ENCODE measurements around the gene LMTK3. TPM values are rescaled to one million over a fixed set of nuclear protein-coding genes. Genes with fewer than 3 reads are reported as not detected.
A peak's percentile ranks its signal among the peaks of the same experiment; 100 is the strongest.

LMTK3 gene
- total and polyA plus RNA-seq, 2 of the 13 experiments (the other 11 are each of a cell fraction or from before 2014, with no cell fraction given) = 0.18 to 0.29 TPM

DNA sequence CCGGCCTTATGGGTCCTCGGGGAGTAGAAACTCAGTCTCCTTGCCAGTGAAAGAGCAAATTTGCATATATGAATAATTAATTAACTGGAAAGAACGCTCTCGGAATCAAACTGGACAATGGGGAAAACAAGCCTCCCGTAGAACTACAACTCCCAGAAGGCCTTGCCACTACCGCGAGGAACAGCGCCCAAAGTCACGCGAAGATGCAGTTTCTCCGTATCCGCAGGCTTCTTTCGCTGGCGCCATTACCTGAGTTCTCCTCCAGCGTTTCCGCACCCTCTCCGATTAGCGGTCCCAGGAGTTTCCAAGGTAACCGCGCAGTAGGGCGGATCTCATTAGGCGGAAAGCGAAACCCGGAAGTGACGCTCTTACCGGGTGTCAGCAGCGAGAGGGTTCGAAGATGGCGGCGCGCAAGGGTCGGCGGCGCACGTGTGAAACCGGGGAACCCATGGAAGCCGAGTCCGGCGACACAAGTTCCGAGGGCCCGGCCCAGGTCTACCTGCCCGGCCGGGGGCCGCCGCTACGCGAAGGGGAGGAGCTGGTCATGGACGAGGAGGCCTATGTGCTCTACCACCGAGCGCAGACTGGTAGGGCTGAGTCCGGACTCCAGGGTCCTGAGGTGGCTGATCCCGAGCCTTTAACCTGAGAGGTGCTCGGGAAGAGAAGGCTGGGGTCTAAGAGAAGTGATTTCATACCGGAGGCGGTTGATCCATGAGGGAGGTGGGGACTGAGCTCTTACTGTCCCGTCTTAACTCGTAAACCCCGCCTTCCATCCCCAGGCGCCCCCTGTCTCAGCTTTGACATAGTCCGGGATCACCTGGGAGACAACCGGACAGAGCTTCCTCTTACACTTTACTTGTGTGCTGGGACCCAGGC is 65.8 kb downstream of the LMTK3 start, which contains the start of gene GRWD1 (continued):
- TF ChIP-seq KLF13 (CRISPR knock-in tag; IDR thresholded peaks at IDR 0.05) (0 out of 2 replicates have a peak, but pooled peaks have one; percentile 61), BHLHE40 (IDR thresholded peaks at IDR 0.05; ENCODE audit: low read length) (peak; percentile 71), PRPF4 (IDR thresholded peaks at IDR 0.05; ENCODE audit: low read depth, low read length, poor library complexity, severe bottlenecking) (no peak), HOXA3 (CRISPR knock-in tag; IDR thresholded peaks at IDR 0.05) (peak; percentile 95), NR1H2 (CRISPR knock-in tag; IDR thresholded peaks at IDR 0.05; ENCODE audit: borderline replicate concordance, low read depth) (no peak), NAIF1 (CRISPR knock-in tag; IDR thresholded peaks at IDR 0.05; ENCODE audit: borderline replicate concordance) (peak; percentile 95), ZNF607 (CRISPR knock-in tag; IDR thresholded peaks at IDR 0.05; ENCODE audit: borderline replicate concordance) (peak; percentile 77; the same call in 1 of the 2 replicates), SAP130 (CRISPR knock-in tag; IDR thresholded peaks at IDR 0.05; ENCODE audit: low read depth) (peak; percentile 97), ZNF33A (CRISPR knock-in tag; IDR thresholded peaks at IDR 0.05; ENCODE audit: borderline replicate concordance) (0 out of 2 replicates have a peak, but pooled peaks have one; percentile 15), GABPB1 (CRISPR knock-in tag; IDR thresholded peaks at IDR 0.05) (peak; percentile 98), EED (CRISPR knock-in tag; IDR thresholded peaks at IDR 0.05) (0 out of 2 replicates have a peak, but pooled peaks have one; percentile 31), POLR2G (IDR thresholded peaks at IDR 0.05; ENCODE audit: low read depth, low read length) (peak; percentile 91), ISX (CRISPR knock-in tag; conservative IDR thresholded peaks at IDR 0.05) (0 out of 2 replicates have a peak, but pooled peaks have one; percentile 31), ZFX (CRISPR knock-in tag; IDR thresholded peaks at IDR 0.05; ENCODE audit: low read depth) (peak; percentile 53; the same call in 1 of the 2 replicates), NONO (IDR thresholded peaks at IDR 0.05) (no peak), NONO (CRISPR knock-in tag; conservative IDR thresholded peaks at IDR 0.05) (no peak; the same call in 1 of the 2 replicates), ZNF839 (CRISPR knock-in tag; IDR thresholded peaks at IDR 0.05; ENCODE audit: borderline replicate concordance) (peak; percentile 83; the same call in 1 of the 2 replicates), U2AF2 (IDR thresholded peaks at IDR 0.05; ENCODE audit: low read depth, low read length) (0 out of 2 replicates have a peak, but pooled peaks have one; percentile 42)
- TF ChIP-seq, protein P1, sequence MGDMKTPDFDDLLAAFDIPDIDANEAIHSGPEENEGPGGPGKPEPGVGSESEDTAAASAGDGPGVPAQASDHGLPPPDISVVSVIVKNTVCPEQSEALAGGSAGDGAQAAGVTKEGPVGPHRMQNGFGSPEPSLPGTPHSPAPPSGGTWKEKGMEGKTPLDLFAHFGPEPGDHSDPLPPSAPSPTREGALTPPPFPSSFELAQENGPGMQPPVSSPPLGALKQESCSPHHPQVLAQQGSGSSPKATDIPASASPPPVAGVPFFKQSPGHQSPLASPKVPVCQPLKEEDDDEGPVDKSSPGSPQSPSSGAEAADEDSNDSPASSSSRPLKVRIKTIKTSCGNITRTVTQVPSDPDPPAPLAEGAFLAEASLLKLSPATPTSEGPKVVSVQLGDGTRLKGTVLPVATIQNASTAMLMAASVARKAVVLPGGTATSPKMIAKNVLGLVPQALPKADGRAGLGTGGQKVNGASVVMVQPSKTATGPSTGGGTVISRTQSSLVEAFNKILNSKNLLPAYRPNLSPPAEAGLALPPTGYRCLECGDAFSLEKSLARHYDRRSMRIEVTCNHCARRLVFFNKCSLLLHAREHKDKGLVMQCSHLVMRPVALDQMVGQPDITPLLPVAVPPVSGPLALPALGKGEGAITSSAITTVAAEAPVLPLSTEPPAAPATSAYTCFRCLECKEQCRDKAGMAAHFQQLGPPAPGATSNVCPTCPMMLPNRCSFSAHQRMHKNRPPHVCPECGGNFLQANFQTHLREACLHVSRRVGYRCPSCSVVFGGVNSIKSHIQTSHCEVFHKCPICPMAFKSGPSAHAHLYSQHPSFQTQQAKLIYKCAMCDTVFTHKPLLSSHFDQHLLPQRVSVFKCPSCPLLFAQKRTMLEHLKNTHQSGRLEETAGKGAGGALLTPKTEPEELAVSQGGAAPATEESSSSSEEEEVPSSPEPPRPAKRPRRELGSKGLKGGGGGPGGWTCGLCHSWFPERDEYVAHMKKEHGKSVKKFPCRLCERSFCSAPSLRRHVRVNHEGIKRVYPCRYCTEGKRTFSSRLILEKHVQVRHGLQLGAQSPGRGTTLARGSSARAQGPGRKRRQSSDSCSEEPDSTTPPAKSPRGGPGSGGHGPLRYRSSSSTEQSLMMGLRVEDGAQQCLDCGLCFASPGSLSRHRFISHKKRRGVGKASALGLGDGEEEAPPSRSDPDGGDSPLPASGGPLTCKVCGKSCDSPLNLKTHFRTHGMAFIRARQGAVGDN (CRISPR knock-in tag; IDR thresholded peaks at IDR 0.05) = peak; percentile 91
- TF ChIP-seq, protein P2, sequence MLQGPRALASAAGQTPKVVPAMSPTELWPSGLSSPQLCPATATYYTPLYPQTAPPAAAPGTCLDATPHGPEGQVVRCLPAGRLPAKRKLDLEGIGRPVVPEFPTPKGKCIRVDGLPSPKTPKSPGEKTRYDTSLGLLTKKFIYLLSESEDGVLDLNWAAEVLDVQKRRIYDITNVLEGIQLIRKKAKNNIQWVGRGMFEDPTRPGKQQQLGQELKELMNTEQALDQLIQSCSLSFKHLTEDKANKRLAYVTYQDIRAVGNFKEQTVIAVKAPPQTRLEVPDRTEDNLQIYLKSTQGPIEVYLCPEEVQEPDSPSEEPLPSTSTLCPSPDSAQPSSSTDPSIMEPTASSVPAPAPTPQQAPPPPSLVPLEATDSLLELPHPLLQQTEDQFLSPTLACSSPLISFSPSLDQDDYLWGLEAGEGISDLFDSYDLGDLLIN (CRISPR knock-in tag; IDR thresholded peaks at IDR 0.05; ENCODE audit: borderline replicate concordance) = 0 out of 2 replicates have a peak, but pooled peaks have one; percentile 22
- TF ChIP-seq, protein P3, sequence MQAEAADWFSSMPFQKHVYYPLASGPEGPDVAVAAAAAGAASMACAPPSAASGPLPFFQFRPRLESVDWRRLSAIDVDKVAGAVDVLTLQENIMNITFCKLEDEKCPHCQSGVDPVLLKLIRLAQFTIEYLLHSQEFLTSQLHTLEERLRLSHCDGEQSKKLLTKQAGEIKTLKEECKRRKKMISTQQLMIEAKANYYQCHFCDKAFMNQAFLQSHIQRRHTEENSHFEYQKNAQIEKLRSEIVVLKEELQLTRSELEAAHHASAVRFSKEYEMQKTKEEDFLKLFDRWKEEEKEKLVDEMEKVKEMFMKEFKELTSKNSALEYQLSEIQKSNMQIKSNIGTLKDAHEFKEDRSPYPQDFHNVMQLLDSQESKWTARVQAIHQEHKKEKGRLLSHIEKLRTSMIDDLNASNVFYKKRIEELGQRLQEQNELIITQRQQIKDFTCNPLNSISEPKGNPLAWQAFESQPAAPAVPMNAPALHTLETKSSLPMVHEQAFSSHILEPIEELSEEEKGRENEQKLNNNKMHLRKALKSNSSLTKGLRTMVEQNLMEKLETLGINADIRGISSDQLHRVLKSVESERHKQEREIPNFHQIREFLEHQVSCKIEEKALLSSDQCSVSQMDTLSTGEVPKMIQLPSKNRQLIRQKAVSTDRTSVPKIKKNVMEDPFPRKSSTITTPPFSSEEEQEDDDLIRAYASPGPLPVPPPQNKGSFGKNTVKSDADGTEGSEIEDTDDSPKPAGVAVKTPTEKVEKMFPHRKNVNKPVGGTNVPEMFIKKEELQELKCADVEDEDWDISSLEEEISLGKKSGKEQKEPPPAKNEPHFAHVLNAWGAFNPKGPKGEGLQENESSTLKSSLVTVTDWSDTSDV (CRISPR knock-in tag; IDR thresholded peaks at IDR 0.05) = no peak; the same call in 1 of the 2 replicates

Data from HepG2 (cell line).